IgD-negative memory B cell (primary cell): ENCODE measurements around the gene DLG2. TPM values are rescaled to one million over a fixed set of nuclear protein-coding genes. Genes with fewer than 3 reads are reported as not detected.

Source experiments
- H3K27ac Mint-ChIP-seq, 3 donors: one replicate each; pipeline ENCODE4 v1.8.0; 2020 to 2022; ENCODE audit warnings: mild to moderate bottlenecking in 3 of 3, mixed read lengths in 3 of 3, moderate library complexity in 1 of 3
- H3K27me3 Mint-ChIP-seq: one replicate; pipeline ENCODE4 v1.8.0; 2021; ENCODE audit warnings: mixed read lengths
- H3K36me3 Mint-ChIP-seq: one replicate; pipeline ENCODE4 v1.8.0; 2020; ENCODE audit warnings: mild to moderate bottlenecking, mixed read lengths
- H3K4me1 Mint-ChIP-seq, 3 donors: one replicate each; pipeline ENCODE4 v1.8.0; 2020 to 2022; ENCODE audit warnings: mixed read lengths in 3 of 3, mild to moderate bottlenecking in 1 of 3
- H3K4me3 Mint-ChIP-seq, 4 donors: one replicate each; pipeline ENCODE4 v1.8.0; 2020 to 2022; ENCODE audit warnings: mild to moderate bottlenecking in 4 of 4, mixed read lengths in 4 of 4, moderate library complexity in 3 of 4
- H3K9me3 Mint-ChIP-seq, 3 donors: one replicate each; pipeline ENCODE4 v1.8.0; 2020 to 2021; ENCODE audit warnings: mixed read lengths in 3 of 3, mild to moderate bottlenecking in 1 of 3
- polyA plus RNA-seq: library from polyadenylated mRNA; unstranded; fragments of 300-500 nt; fragmentation: Illumina TruSeq; gene quantifications from one replicate; pipeline ENCODE4 v1.2.3, GENCODE V29; 2021

The DLG2 gene
- polyA plus RNA-seq, 1 donor from 2014 or later, result 2.0 TPM

- no peaks in the 10 kb centered on the region for H3K4me1 Mint-ChIP-seq
- no peak overlapping the region for H3K4me3 Mint-ChIP-seq
- H3K36me3 Mint-ChIP-seq, result peaks cover 1% of the 10 kb centered on the region
- peaks cover 0 to 8% (median 5%) of the 10 kb centered on the region in 3 donors for H3K9me3 Mint-ChIP-seq
- no peak overlapping the region for H3K27ac Mint-ChIP-seq
- no peaks in the 10 kb centered on the region for H3K27me3 Mint-ChIP-seq
These were observed 85.5 kb downstream of the DLG2 start for GRCh38 chr11:85541683-85542082.

DNA sequence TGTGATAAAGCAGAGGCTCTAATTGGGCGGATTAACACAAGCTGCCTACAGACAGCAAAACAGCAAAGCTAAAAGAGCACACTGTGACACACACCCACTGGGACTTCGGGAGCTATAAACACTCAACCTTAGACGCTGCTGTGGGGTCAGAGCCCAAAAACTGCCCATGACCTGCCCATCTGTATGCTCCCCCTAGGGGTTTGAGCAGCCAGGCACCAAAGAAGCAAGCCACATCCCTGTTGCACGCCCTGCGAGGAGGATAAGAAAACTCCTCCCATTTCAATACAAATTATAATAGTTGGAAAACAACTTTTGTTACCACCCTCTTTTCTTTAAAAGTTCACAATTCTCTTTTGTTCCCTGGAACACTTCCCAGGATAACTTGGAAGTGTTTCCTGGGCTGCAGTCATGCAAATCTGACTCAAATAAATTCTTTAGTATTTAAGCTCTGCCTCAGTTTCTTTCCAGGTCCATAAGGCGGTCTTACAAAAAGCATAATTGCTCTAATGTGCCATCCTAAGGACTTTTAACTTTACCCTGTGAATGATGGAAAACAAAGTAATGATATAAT is 86.4 kb downstream of the DLG2 start:
- Mint-ChIP-seq H3K27ac (peak overlapping the region in 1 of 3 donors; percentile 9), H3K4me1 (no peaks in the 10 kb centered on the region), H3K27me3 (no peaks in the 10 kb centered on the region), H3K36me3 (peaks cover 1% of the 10 kb centered on the region), H3K9me3 (peaks cover 0 to 5% (median 2%) of the 10 kb centered on the region in 3 donors), H3K4me3 (no peak overlapping the region)

DNA sequence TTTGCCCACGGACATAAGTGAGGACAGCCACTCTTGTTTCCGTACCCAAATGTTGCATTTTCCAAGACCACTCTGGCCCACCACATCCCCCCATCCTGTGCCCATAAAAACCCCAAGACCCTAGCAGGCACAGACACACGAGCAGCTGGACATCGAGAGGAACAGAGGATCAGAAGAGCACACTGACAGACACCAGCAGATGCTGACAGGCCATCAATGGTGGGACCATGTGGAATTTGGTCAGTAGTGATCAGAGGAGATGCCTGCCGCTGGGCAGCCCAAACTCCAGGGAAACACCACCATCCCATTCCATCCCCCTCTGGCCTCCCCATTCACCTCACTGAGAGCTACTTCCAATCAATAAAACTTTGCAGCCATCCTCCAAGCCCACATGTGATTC is 87.0 kb downstream of the DLG2 start:
- H3K27me3 Mint-ChIP-seq, result no peaks in the 10 kb centered on the region
- H3K9me3 Mint-ChIP-seq, result peaks cover 0 to 5% (median 2%) of the 10 kb centered on the region in 3 donors
- H3K4me1 Mint-ChIP-seq, result no peaks in the 10 kb centered on the region
- peak overlapping the region in 2 of 3 donors; percentile 9 to 53 for H3K27ac Mint-ChIP-seq
- H3K36me3 Mint-ChIP-seq, result peaks cover 1% of the 10 kb centered on the region
- H3K4me3 Mint-ChIP-seq, result no peak overlapping the region

- peaks cover 3 to 8% (median 4%) of the 10 kb centered on the region in 3 donors for H3K9me3 Mint-ChIP-seq
- no peak overlapping the region for H3K4me3 Mint-ChIP-seq
- no peak overlapping the region for H3K27ac Mint-ChIP-seq
These were observed 87.4 kb downstream of the DLG2 start for GRCh38 chr11:85539740-85540139.

GRCh38 chr11:85539029-85539689 is 88.0 kb downstream of the DLG2 start:
- no peak overlapping the region for H3K27ac Mint-ChIP-seq
- no peaks in the 10 kb centered on the region for H3K4me1 Mint-ChIP-seq
- H3K4me3 Mint-ChIP-seq, result no peak overlapping the region
- H3K36me3 Mint-ChIP-seq, result peaks cover 1% of the 10 kb centered on the region
- peaks cover 6 to 8% (median 6%) of the 10 kb centered on the region in 3 donors for H3K9me3 Mint-ChIP-seq
- H3K27me3 Mint-ChIP-seq, result no peaks in the 10 kb centered on the region

More at GRCh38 chr11:85539740-85540139, 87.4 kb downstream of the DLG2 start:
- Mint-ChIP-seq H3K27me3 (no peaks in the 10 kb centered on the region), H3K4me1 (no peaks in the 10 kb centered on the region), H3K36me3 (peaks cover 1% of the 10 kb centered on the region)

DNA sequence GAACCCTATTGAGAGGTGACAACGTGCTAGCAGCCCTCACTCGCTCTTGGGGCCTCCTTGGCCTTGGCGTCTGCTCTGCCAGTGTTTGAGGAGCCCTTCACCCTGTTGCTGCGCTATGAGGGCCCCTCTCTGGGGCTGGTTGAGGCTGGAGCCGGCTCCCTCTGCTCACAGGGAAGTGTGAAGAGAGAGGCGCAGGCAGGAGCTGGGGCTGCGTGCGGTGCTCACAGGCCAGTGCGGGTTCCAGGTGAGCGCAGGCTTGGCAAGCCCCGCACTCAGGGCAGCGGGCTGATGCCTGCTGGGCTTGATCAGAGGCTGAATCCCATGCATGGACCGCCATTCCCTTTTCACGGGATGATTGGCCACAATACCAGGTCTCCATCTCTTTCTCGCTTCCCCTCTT is 90.7 kb downstream of the DLG2 start:
- Mint-ChIP-seq H3K27ac (no peak overlapping the region), H3K27me3 (no peaks in the 10 kb centered on the region), H3K36me3 (peaks cover 1% of the 10 kb centered on the region), H3K4me1 (no peaks in the 10 kb centered on the region), H3K4me3 (no peak overlapping the region), H3K9me3 (peaks cover 6 to 7% (median 6%) of the 10 kb centered on the region in 3 donors)

- Mint-ChIP-seq H3K27me3 (no peaks in the 10 kb centered on the region), H3K27ac (no peak overlapping the region), H3K4me1 (no peaks in the 10 kb centered on the region), H3K36me3 (peaks cover 1% of the 10 kb centered on the region), H3K4me3 (no peak overlapping the region), H3K9me3 (peaks cover 6 to 7% (median 6%) of the 10 kb centered on the region in 3 donors)
These were observed 92.3 kb downstream of the DLG2 start for GRCh38 chr11:85534806-85535205.

DNA sequence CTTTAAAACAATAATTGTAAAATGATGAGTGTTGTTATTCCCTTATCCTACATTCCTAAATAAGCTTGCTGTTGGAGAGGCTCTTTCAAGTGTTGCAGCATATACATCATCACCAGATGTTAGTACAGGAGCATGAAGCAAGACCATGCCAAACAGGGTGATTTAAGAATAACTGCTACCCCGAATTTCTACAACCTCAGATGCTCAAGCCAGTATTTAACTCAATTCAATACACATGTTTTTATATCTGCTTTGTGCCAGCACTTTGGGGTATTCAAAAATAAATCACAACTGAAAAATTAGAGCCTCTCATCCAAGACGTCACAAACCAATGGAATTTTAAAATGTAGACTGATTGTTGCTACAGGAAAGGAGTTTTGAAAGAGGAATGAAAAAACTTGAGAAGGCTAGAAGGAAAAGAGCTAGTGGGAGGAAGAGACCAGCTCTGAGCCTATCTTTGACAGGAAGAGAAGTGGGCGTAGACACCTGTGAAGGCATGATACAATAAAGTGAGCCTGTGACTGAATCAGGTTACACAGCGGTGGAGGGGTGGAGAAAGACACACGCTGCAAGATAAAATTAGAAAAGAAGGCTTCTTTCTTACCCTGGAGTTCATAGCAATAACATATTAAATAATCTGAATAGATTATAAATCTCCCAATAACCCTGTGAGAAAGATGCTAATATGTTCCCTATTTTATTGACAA is 95.8 kb downstream of the DLG2 start:
- peak overlapping the region in 1 of 3 donors; percentile 44 for H3K27ac Mint-ChIP-seq
- H3K36me3 Mint-ChIP-seq, result no peaks in the 10 kb centered on the region
- H3K9me3 Mint-ChIP-seq, result peaks cover 8 to 16% (median 12%) of the 10 kb centered on the region in 3 donors
- peaks cover 1% of the 10 kb centered on the region for H3K27me3 Mint-ChIP-seq
- H3K4me3 Mint-ChIP-seq, result no peak overlapping the region
- H3K4me1 Mint-ChIP-seq, result no peaks in the 10 kb centered on the region

- peaks cover 8 to 16% (median 12%) of the 10 kb centered on the region in 3 donors for H3K9me3 Mint-ChIP-seq
- no peak overlapping the region for H3K27ac Mint-ChIP-seq
- H3K36me3 Mint-ChIP-seq, result no peaks in the 10 kb centered on the region
- peaks cover 1% of the 10 kb centered on the region for H3K27me3 Mint-ChIP-seq
- no peaks in the 10 kb centered on the region for H3K4me1 Mint-ChIP-seq
- no peak overlapping the region for H3K4me3 Mint-ChIP-seq
These were observed 96.5 kb downstream of the DLG2 start for GRCh38 chr11:85530634-85531033.

- Mint-ChIP-seq H3K27me3 (peaks cover 1% of the 10 kb centered on the region), H3K9me3 (peaks cover 12 to 25% (median 23%) of the 10 kb centered on the region in 3 donors), H3K27ac (no peak overlapping the region), H3K4me1 (no peaks in the 10 kb centered on the region), H3K36me3 (peaks cover 6% of the 10 kb centered on the region), H3K4me3 (no peak overlapping the region)
These were observed 100.6 kb downstream of the DLG2 start for GRCh38 chr11:85526564-85526963.

- H3K9me3 Mint-ChIP-seq, result peaks cover 12 to 31% (median 28%) of the 10 kb centered on the region in 3 donors
- peaks cover 1% of the 10 kb centered on the region for H3K27me3 Mint-ChIP-seq
- H3K4me1 Mint-ChIP-seq, result no peaks in the 10 kb centered on the region
- no peak overlapping the region for H3K27ac Mint-ChIP-seq
- H3K4me3 Mint-ChIP-seq, result no peak overlapping the region
- peaks cover 6% of the 10 kb centered on the region for H3K36me3 Mint-ChIP-seq
These were observed 101.5 kb downstream of the DLG2 start for GRCh38 chr11:85525686-85526085.

DNA sequence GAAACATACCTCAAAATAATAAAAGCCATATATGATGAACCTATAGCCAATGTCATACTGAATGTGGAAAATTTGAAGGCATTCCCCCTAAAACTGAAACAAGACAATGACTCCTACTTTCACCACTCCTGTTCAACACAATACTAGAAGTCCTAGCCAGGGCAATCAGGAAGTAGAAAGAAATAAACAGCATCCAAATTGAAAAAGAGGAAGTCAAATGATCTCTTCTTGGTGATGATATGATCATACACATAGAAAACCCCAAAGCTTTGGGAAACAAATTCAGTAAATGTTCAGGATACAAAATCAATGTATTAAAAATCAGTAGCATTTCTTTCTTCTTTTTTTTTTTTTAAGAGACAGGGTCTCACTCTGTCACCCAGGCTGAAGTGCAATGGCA is 109.9 kb downstream of the DLG2 start:
- no peaks in the 10 kb centered on the region for H3K36me3 Mint-ChIP-seq
- H3K27me3 Mint-ChIP-seq, result no peaks in the 10 kb centered on the region
- H3K4me1 Mint-ChIP-seq, result peaks cover 3 to 13% (median 4%) of the 10 kb centered on the region in 3 donors
- peaks cover 5 to 20% (median 19%) of the 10 kb centered on the region in 3 donors for H3K9me3 Mint-ChIP-seq
- H3K4me3 Mint-ChIP-seq, result peak overlapping the region in 1 of 4 donors; percentile 19
- H3K27ac Mint-ChIP-seq, result no peak overlapping the region

DNA sequence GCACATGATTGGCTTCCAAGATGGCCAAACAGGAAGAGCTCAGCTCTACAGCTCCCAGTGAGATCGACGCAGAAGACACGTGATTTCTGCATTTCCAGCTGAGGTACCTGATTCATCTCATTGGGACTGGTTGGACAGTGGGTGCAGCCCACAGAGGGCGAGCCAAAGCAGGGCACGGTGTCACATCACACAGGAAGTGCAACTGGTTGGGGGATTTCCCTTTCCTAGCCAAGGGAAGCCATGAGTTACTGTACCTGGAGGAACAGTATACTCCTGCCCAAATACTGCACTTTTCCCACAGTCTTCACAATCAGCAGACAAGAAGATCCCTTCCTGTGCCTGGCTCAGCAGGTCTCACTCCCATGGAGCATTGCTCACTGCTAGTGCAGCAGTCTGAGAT is 131.2 kb downstream of the DLG2 start:
- peaks cover 0 to 13% (median 0%) of the 10 kb centered on the region in 3 donors for H3K9me3 Mint-ChIP-seq

GRCh38 chr11:85494396-85494795 is 132.7 kb downstream of the DLG2 start:
- Mint-ChIP-seq H3K4me3 (no peak overlapping the region), H3K36me3 (no peaks in the 10 kb centered on the region), H3K4me1 (peaks cover 0 to 4% (median 1%) of the 10 kb centered on the region in 3 donors), H3K27me3 (no peaks in the 10 kb centered on the region), H3K27ac (no peak overlapping the region), H3K9me3 (peaks cover 0 to 9% (median 0%) of the 10 kb centered on the region in 3 donors)

More for the DNA sequence above, 131.2 kb downstream of the DLG2 start:
- H3K4me1 Mint-ChIP-seq, result peaks cover 0 to 4% (median 1%) of the 10 kb centered on the region in 3 donors
- H3K27me3 Mint-ChIP-seq, result no peaks in the 10 kb centered on the region
- no peak overlapping the region for H3K27ac Mint-ChIP-seq
- H3K36me3 Mint-ChIP-seq, result no peaks in the 10 kb centered on the region
- no peak overlapping the region for H3K4me3 Mint-ChIP-seq

- Mint-ChIP-seq H3K4me1 (no peaks in the 10 kb centered on the region), H3K9me3 (peaks cover 0 to 8% (median 6%) of the 10 kb centered on the region in 3 donors), H3K27ac (no peak overlapping the region), H3K36me3 (peaks cover 10% of the 10 kb centered on the region), H3K4me3 (no peak overlapping the region), H3K27me3 (no peaks in the 10 kb centered on the region)
These were observed 141.2 kb downstream of the DLG2 start for GRCh38 chr11:85485902-85486301.
